SU-DHL-6 (cell line): ENCODE data around the gene RAB41.
"Not testable (repeated sequence)": the region's sequence is repeated elsewhere in the genome, so short reads cannot be mapped to it uniquely, and the experiment has no call there.

ENCODE experiments used
- EZH2phosphoT487 ChIP-seq: fragments of 200-600 bp; sonication (generic), shearing (Covaris generic); conservative IDR thresholded peaks from 2 replicates; pipeline ENCODE4 v1.6.1; 2018; ENCODE audit warnings: mild to moderate bottlenecking, antibody characterized with exemption, low read length, moderate library complexity, mixed read lengths
- TF ChIP-seq, protein P1 (sequence below): fragments of 200-600 bp; sonication (generic); IDR thresholded peaks from one replicate; pipeline ENCODE4 v1.5.1; 2017; ENCODE audit warnings: antibody characterized with exemption, mild to moderate bottlenecking, low read length, moderate library complexity; ENCODE audit not compliant: insufficient read depth, poor library complexity, severe bottlenecking

DNA sequence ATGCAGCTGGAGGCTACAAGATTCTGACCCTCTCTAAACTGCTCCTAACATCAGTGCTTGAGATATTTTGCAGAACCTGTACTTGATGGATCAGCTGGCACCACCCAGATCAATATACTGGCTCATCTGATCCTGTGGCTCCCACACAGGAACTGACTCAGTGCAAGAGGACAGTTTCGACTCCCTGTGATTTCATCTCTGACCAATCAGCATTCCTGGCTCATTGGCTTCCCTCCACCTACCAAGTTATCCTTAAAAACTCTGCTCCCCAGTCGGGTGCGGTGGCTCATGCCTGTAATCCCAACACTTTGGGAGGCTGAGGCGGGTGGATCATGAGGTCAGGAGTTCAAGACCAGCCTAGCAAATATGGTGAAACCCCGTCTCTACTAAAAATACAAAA is 38.4 kb upstream of the RAB41 start:
- TF ChIP-seq, protein P1, sequence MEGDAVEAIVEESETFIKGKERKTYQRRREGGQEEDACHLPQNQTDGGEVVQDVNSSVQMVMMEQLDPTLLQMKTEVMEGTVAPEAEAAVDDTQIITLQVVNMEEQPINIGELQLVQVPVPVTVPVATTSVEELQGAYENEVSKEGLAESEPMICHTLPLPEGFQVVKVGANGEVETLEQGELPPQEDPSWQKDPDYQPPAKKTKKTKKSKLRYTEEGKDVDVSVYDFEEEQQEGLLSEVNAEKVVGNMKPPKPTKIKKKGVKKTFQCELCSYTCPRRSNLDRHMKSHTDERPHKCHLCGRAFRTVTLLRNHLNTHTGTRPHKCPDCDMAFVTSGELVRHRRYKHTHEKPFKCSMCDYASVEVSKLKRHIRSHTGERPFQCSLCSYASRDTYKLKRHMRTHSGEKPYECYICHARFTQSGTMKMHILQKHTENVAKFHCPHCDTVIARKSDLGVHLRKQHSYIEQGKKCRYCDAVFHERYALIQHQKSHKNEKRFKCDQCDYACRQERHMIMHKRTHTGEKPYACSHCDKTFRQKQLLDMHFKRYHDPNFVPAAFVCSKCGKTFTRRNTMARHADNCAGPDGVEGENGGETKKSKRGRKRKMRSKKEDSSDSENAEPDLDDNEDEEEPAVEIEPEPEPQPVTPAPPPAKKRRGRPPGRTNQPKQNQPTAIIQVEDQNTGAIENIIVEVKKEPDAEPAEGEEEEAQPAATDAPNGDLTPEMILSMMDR = not testable (repeated sequence)
- TF ChIP-seq EZH2phosphoT487 = not testable (repeated sequence)
